ENCODE results near the gene PELI3.

PELI3 gene

DNA sequence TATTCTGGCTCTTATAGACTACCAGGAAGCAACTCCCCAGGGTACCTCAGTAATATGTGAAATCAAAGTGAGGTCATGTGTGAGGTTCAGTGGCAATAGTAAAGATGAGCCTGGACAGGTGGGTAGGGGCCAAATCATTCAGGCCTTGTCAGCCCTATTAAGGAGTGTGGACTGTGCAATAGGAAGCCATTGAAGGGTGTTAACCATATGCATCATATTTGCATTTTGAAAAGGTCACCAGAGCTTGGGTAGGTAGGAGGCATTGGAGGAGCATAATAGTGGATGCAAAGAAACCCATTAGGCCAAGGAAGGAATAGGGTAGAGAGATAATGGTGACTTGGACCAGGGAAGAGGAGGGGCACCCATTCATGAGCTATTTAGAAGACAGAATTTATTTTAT, 19.7 kb upstream of the PELI3 start:
- Histone ChIP-seq H3K27me3 (ENCODE audit: insufficient read depth, poor library complexity, severe bottlenecking) (no peaks in the 10 kb centered on the region), H3K27ac (replicated peaks) (no peak overlapping the region), H3K4me3 (replicated peaks; ENCODE audit: insufficient read depth, low read length) (no peak overlapping the region)
- no peak for DNase-seq (ENCODE audit: low read depth in 1 of 2, low spot score in 1 of 2)
- TF ChIP-seq, protein P1, sequence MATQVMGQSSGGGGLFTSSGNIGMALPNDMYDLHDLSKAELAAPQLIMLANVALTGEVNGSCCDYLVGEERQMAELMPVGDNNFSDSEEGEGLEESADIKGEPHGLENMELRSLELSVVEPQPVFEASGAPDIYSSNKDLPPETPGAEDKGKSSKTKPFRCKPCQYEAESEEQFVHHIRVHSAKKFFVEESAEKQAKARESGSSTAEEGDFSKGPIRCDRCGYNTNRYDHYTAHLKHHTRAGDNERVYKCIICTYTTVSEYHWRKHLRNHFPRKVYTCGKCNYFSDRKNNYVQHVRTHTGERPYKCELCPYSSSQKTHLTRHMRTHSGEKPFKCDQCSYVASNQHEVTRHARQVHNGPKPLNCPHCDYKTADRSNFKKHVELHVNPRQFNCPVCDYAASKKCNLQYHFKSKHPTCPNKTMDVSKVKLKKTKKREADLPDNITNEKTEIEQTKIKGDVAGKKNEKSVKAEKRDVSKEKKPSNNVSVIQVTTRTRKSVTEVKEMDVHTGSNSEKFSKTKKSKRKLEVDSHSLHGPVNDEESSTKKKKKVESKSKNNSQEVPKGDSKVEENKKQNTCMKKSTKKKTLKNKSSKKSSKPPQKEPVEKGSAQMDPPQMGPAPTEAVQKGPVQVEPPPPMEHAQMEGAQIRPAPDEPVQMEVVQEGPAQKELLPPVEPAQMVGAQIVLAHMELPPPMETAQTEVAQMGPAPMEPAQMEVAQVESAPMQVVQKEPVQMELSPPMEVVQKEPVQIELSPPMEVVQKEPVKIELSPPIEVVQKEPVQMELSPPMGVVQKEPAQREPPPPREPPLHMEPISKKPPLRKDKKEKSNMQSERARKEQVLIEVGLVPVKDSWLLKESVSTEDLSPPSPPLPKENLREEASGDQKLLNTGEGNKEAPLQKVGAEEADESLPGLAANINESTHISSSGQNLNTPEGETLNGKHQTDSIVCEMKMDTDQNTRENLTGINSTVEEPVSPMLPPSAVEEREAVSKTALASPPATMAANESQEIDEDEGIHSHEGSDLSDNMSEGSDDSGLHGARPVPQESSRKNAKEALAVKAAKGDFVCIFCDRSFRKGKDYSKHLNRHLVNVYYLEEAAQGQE (IDR thresholded peaks at IDR 0.05; ENCODE audit: insufficient replicate concordance, low read depth) = no peak
- no peak for TF ChIP-seq SPI1 (IDR thresholded peaks at IDR 0.05; ENCODE audit: borderline replicate concordance, low read depth)
- TF ChIP-seq, protein P2, sequence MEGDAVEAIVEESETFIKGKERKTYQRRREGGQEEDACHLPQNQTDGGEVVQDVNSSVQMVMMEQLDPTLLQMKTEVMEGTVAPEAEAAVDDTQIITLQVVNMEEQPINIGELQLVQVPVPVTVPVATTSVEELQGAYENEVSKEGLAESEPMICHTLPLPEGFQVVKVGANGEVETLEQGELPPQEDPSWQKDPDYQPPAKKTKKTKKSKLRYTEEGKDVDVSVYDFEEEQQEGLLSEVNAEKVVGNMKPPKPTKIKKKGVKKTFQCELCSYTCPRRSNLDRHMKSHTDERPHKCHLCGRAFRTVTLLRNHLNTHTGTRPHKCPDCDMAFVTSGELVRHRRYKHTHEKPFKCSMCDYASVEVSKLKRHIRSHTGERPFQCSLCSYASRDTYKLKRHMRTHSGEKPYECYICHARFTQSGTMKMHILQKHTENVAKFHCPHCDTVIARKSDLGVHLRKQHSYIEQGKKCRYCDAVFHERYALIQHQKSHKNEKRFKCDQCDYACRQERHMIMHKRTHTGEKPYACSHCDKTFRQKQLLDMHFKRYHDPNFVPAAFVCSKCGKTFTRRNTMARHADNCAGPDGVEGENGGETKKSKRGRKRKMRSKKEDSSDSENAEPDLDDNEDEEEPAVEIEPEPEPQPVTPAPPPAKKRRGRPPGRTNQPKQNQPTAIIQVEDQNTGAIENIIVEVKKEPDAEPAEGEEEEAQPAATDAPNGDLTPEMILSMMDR (IDR thresholded peaks at IDR 0.05; ENCODE audit: insufficient read depth, low read length) = no peak
- no peak for TF ChIP-seq GABPA (IDR thresholded peaks at IDR 0.05; ENCODE audit: low read depth)
- TF ChIP-seq POLR2AphosphoS5 (IDR thresholded peaks at IDR 0.05; ENCODE audit: low read depth) = no peak

GRCh38 chr11:66448523-66448922, 18.2 kb upstream of the PELI3 start:
- Histone ChIP-seq H3K27ac (replicated peaks) (no peak overlapping the region), H3K27me3 (ENCODE audit: insufficient read depth, poor library complexity, severe bottlenecking) (no peaks in the 10 kb centered on the region), H3K4me3 (replicated peaks; ENCODE audit: insufficient read depth, low read length) (no peak overlapping the region)
- DNase-seq (ENCODE audit: low read depth in 1 of 2, low spot score in 1 of 2) = no peak
- TF ChIP-seq SPI1 (IDR thresholded peaks at IDR 0.05; ENCODE audit: borderline replicate concordance, low read depth) (peak; percentile 87), POLR2AphosphoS5 (IDR thresholded peaks at IDR 0.05; ENCODE audit: low read depth) (no peak)

DNA sequence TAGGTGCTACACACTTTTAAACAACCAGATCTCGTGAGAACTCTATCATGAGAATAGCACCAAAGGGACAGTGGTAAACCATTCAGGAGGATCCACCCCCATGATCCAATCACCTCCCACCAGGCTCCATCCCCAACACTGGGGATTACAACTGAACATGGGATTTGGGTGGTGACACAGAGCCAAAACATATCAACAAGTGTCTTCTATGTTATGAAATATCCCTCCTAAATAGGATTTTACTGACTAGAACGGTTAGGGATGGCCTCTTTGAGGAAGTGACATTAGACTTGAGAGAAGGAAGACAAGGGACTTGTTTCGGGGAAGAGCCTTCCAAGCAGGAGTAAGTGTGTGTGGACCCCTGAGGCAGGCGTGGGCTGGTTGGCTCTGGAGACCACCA, 16.1 kb upstream of the PELI3 start:
- peak overlapping the region; percentile 50 for H3K27ac ChIP-seq (replicated peaks)
- peak; percentile 87 for TF ChIP-seq SPI1 (IDR thresholded peaks at IDR 0.05; ENCODE audit: borderline replicate concordance, low read depth)
- TF ChIP-seq, protein P2 (IDR thresholded peaks at IDR 0.05; ENCODE audit: insufficient read depth, low read length) = no peak
- DNase-seq (ENCODE audit: low read depth in 1 of 2, low spot score in 1 of 2) = peak; percentile 31 to 56
- no peak overlapping the region for H3K4me3 ChIP-seq (replicated peaks; ENCODE audit: insufficient read depth, low read length)
- H3K27me3 ChIP-seq (ENCODE audit: insufficient read depth, poor library complexity, severe bottlenecking) = no peaks in the 10 kb centered on the region

GRCh38 chr11:66451663-66452062, 15.0 kb upstream of the PELI3 start:
- TF ChIP-seq GABPA (IDR thresholded peaks at IDR 0.05; ENCODE audit: low read depth) = no peak
- TF ChIP-seq, protein P1 (IDR thresholded peaks at IDR 0.05; ENCODE audit: insufficient replicate concordance, low read depth) = no peak
- no peak overlapping the region for H3K27ac ChIP-seq (replicated peaks)
- H3K27me3 ChIP-seq (ENCODE audit: insufficient read depth, poor library complexity, severe bottlenecking) = no peaks in the 10 kb centered on the region
- DNase-seq (ENCODE audit: low read depth in 1 of 2, low spot score in 1 of 2) = no peak
- H3K4me3 ChIP-seq (replicated peaks; ENCODE audit: insufficient read depth, low read length) = no peak overlapping the region

DNA sequence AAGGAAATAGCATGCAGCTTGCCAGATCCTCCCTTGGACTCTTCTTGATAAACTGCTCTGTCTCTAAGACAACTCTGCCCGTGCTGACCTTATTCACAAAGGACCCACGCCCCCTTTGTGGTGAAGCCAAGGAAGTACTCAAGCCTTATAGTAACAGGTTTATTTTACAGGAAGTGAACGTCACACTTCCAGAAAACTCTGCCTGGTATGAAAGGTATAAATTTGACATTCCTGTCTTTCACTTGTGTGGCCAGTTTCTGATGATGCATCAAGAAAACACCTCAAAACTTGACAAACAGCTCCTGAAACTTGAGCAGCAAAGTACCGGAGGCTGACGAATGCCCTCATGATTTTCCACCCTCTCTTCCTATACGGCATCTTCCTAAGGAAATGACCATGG, 12.5 kb upstream of the PELI3 start:
- no peak overlapping the region for H3K27ac ChIP-seq (replicated peaks)

More for the DNA sequence above, 12.5 kb upstream of the PELI3 start:
- H3K4me3 ChIP-seq (replicated peaks; ENCODE audit: insufficient read depth, low read length) = no peak overlapping the region
- DNase-seq (ENCODE audit: low read depth in 1 of 2, low spot score in 1 of 2) = no peak
- TF ChIP-seq SPI1 (IDR thresholded peaks at IDR 0.05; ENCODE audit: borderline replicate concordance, low read depth) (no peak), GABPA (IDR thresholded peaks at IDR 0.05; ENCODE audit: low read depth) (no peak), POLR2AphosphoS5 (IDR thresholded peaks at IDR 0.05; ENCODE audit: low read depth) (no peak)
- TF ChIP-seq, protein P1 (IDR thresholded peaks at IDR 0.05; ENCODE audit: insufficient replicate concordance, low read depth) = no peak
- TF ChIP-seq, protein P2 (IDR thresholded peaks at IDR 0.05; ENCODE audit: insufficient read depth, low read length) = no peak
- no peaks in the 10 kb centered on the region for H3K27me3 ChIP-seq (ENCODE audit: insufficient read depth, poor library complexity, severe bottlenecking)

Data from HL-60 (cell line).